ENCODE data around the gene SPINK1.

- TF ChIP-seq POLR2A (IDR thresholded peaks at IDR 0.05; ENCODE audit: low read depth, low read length): no peak
- no peak for TF ChIP-seq USF2 (IDR thresholded peaks at IDR 0.05; ENCODE audit: low read depth, low read length)
- no peak for TF ChIP-seq BHLHE40 (IDR thresholded peaks at IDR 0.05; ENCODE audit: low read depth, low read length)
- TF ChIP-seq RFX5 (IDR thresholded peaks at IDR 0.05; ENCODE audit: low read depth, low read length): no peak
- no peak for TF ChIP-seq CTCF (conservative IDR thresholded peaks at IDR 0.05; ENCODE audit: low read depth, low read length)
- no peak for TF ChIP-seq MAZ (IDR thresholded peaks at IDR 0.05; ENCODE audit: borderline replicate concordance, low read depth, low read length)
These were observed 21.4 kb downstream of the SPINK1 start for GRCh38 chr5:147809830-147810666.
